IMR-90 (cell line): ENCODE results near the gene DENR. TPM values are rescaled to one million over a fixed set of nuclear protein-coding genes. Genes with fewer than 3 reads are reported as not detected.
"Not testable (repeated sequence)": the region's sequence is repeated elsewhere in the genome, so short reads cannot be mapped to it uniquely, and the experiment has no call there.

Experiments used
- ATAC-seq: fragments of 200-7000 bp; cut with Tn5 transposase; 2 replicates; pipeline ENCODE4 v1.9.1; 2020; ENCODE audit warnings: low read depth, mild to moderate bottlenecking, moderate library complexity
- BruUV-seq: library from RNA; stranded (reverse); fragments of 400-500 nt; replicated peaks from 2 replicates; lab custom pipeline; 2021; lab: Mats Ljungman, UMichigan
- CTCF ChIA-PET: fragments of 300-600 bp; formaldehyde crosslinking; extraction: SDS; loops from one replicate; lab custom pipeline; 2021; ENCODE audit warnings: antibody characterized with exemption; lab: Yijun Ruan, JAX
- POLR2A ChIA-PET: fragments of 300-600 bp; sonication (Branson Sonifier 250); formaldehyde crosslinking; loops from one replicate; lab custom pipeline; 2022; ENCODE audit warnings: antibody characterized with exemption; ENCODE audit not compliant: unreplicated experiment; lab: Charles Lee
- DNase-seq: peaks from one replicate; pipeline ENCODE4 v3.0.0; 2013
- H2AFZ ChIP-seq: replicated peaks from 2 replicates; pipeline ENCODE3; 2013; ENCODE audit warnings: low read length, mild to moderate bottlenecking; ENCODE audit not compliant: poor library complexity
- H2AK5ac ChIP-seq: 2 replicates; pipeline ENCODE4 v1.6.1; 2013; ENCODE audit warnings: low read depth, low read length, inconsistent platforms
- H2AK9ac ChIP-seq: replicated peaks from 2 replicates; pipeline ENCODE3; 2013; ENCODE audit warnings: mild to moderate bottlenecking, low read depth, low read length, moderate library complexity; ENCODE audit not compliant: poor library complexity
- H2BK120ac ChIP-seq: 2 replicates; pipeline ENCODE4 v1.6.1; 2013; ENCODE audit warnings: low read depth, low read length, inconsistent platforms
- H2BK15ac ChIP-seq: 3 replicates; pipeline ENCODE4 v1.6.1; 2013; ENCODE audit warnings: low read depth, low read length, inconsistent platforms
- H2BK20ac ChIP-seq: 2 replicates; pipeline ENCODE4 v1.6.1; 2013; ENCODE audit warnings: low read depth, mild to moderate bottlenecking, inconsistent platforms, low read length, moderate library complexity
- H2BK5ac ChIP-seq: 2 replicates; pipeline ENCODE4 v1.6.1; 2013; ENCODE audit warnings: mild to moderate bottlenecking, low read depth, low read length, inconsistent platforms; ENCODE audit not compliant: poor library complexity, severe bottlenecking
- H3K14ac ChIP-seq: replicated peaks from 2 replicates; pipeline ENCODE4 v1.6.1; 2013; ENCODE audit warnings: low read depth, low read length, inconsistent platforms
- H3K18ac ChIP-seq: 2 replicates; pipeline ENCODE4 v1.6.1; 2013; ENCODE audit warnings: low read depth, low read length, control low read depth
- H3K23ac ChIP-seq: 2 replicates; pipeline ENCODE4 v1.6.1; 2013; ENCODE audit warnings: low read depth, low read length, inconsistent platforms
- H3K27ac ChIP-seq: 2 replicates; pipeline ENCODE4 v1.5.1; 2013; ENCODE audit warnings: mild to moderate bottlenecking, control low read depth, low read length; ENCODE audit not compliant: insufficient read depth
- H3K27me3 ChIP-seq: 2 replicates; pipeline ENCODE4 v1.6.1; 2013; ENCODE audit warnings: low read length; ENCODE audit not compliant: control insufficient read depth, insufficient read depth
- H3K36me3 ChIP-seq: 2 replicates; pipeline ENCODE4 v1.6.1; 2013; ENCODE audit warnings: low read length, mixed read lengths; ENCODE audit not compliant: control insufficient read depth, insufficient read depth
- H3K4ac ChIP-seq: 2 replicates; pipeline ENCODE4 v1.6.1; 2013; ENCODE audit warnings: low read depth, low read length, inconsistent platforms
- H3K4me1 ChIP-seq: 2 replicates; pipeline ENCODE4 v1.6.1; 2013; ENCODE audit warnings: low read length, mixed read lengths; ENCODE audit not compliant: control insufficient read depth, insufficient read depth
- H3K4me2 ChIP-seq: 2 replicates; pipeline ENCODE4 v1.6.1; 2013; ENCODE audit warnings: low read depth, mild to moderate bottlenecking, control low read depth, low read length, moderate library complexity
- H3K4me3 ChIP-seq: 2 replicates; pipeline ENCODE4 v1.5.1; 2013; ENCODE audit warnings: low read depth, mild to moderate bottlenecking, control low read depth, low read length, moderate library complexity; ENCODE audit not compliant: insufficient read depth
- H3K56ac ChIP-seq: 2 replicates; pipeline ENCODE4 v1.6.1; 2013; ENCODE audit warnings: low read length, inconsistent platforms; ENCODE audit not compliant: insufficient read depth; ENCODE audit errors: extremely low read depth
- H3K79me1 ChIP-seq, 2 experiments: 2 replicates each; pipeline ENCODE4 v1.6.1; 2013; ENCODE audit warnings: low read length in 2 of 2, inconsistent platforms in 1 of 2, low read depth in 1 of 2
- H3K9ac ChIP-seq: 2 replicates; pipeline ENCODE4 v1.6.1; 2013; ENCODE audit warnings: low read depth, low read length, control low read depth
- H3K9me1 ChIP-seq: 2 replicates; pipeline ENCODE4 v1.6.1; 2013; ENCODE audit warnings: low read length, inconsistent platforms; ENCODE audit not compliant: insufficient read depth
- H3K9me3 ChIP-seq: 2 replicates; pipeline ENCODE4 v1.6.1; 2013; ENCODE audit warnings: low read length; ENCODE audit not compliant: control insufficient read depth, insufficient read depth
- H4K20me1 ChIP-seq: 2 replicates; pipeline ENCODE4 v1.6.1; 2013; ENCODE audit warnings: low read length, inconsistent platforms; ENCODE audit not compliant: insufficient read depth
- H4K5ac ChIP-seq: 2 replicates; pipeline ENCODE4 v1.6.1; 2013; ENCODE audit warnings: mild to moderate bottlenecking, low read depth, low read length, control low read depth
- H4K8ac ChIP-seq, 2 experiments: 2 replicates each; pipeline ENCODE4 v1.6.1; 2013; ENCODE audit warnings: low read depth in 2 of 2, low read length in 2 of 2, control low read depth in 1 of 2, inconsistent platforms in 1 of 2
- H4K91ac ChIP-seq: 2 replicates; pipeline ENCODE4 v1.6.1; 2013; ENCODE audit warnings: low read depth, low read length, inconsistent platforms; ENCODE audit not compliant: insufficient read depth
- WGBS, 2 experiments: methylation state at CpG; one replicate each; pipeline versions ENCODE4 v1.1.5 to v1.1.7; 2013; ENCODE audit warnings: missing lambda C conversion rate in 2 of 2; ENCODE audit not compliant: insufficient read length in 1 of 2; ENCODE audit errors: extremely low coverage in 2 of 2; 5-methylcytosine and 5-hydroxymethylcytosine counted together
- dilution Hi-C: fragments of 300-500 bp; cut with HindIII; formaldehyde crosslinking; loops from one replicate; pipeline ENCODE4 v1.14.3; 2018; ENCODE audit warnings: low sequenced_read_pairs; ENCODE audit not compliant: unreplicated experiment
- in situ Hi-C: fragments of 300-500 bp; cut with MboI; formaldehyde crosslinking; loops from 3 replicates; pipeline ENCODE4 v1.14.3; 2019; ENCODE audit warnings: low sequenced_read_pairs, inconsistent platforms, mixed read lengths
- intact Hi-C: fragments of 100-400 bp; cut with micrococcal nuclease; formaldehyde crosslinking; loops from 2 replicates; pipeline ENCODE4 v1.10.0; 2022
- polyA plus RNA-seq, 3 experiments: library from polyadenylated mRNA; depleted of rRNA; stranded (reverse); fragments of >200 nt; gene quantifications; 2 replicates each; pipeline ENCODE4 v1.2.3, GENCODE V29; 2012; ENCODE audit warnings: low replicate concordance in 1 of 3
- total RNA-seq: library from RNA; depleted of rRNA; stranded (reverse); fragments of >200 nt; gene quantifications from 2 replicates; pipeline ENCODE4 v1.2.3, GENCODE V29; 2012

The DENR gene
- total and polyA plus RNA-seq, 2 of the 4 experiments (the other 2 are of a cell fraction) = 8.2 to 24.5 TPM

GRCh38 chr12:122804957-122805356 lies 52.3 kb downstream of the DENR start:
- H3K27ac ChIP-seq, H3K9me1 ChIP-seq, H4K20me1 ChIP-seq, H3K56ac ChIP-seq, H2BK120ac ChIP-seq, H2BK20ac ChIP-seq, H3K27me3 ChIP-seq, H3K4me2 ChIP-seq, H2AK5ac ChIP-seq, intact Hi-C loops, H2BK15ac ChIP-seq, dilution Hi-C loops, H3K4ac ChIP-seq, H3K4me3 ChIP-seq, H3K18ac ChIP-seq, H2AK9ac ChIP-seq, H3K23ac ChIP-seq, H2AFZ ChIP-seq, H3K4me1 ChIP-seq, H3K14ac ChIP-seq, in situ Hi-C loops, H2BK5ac ChIP-seq, BruUV-seq, H3K79me1 ChIP-seq, CTCF ChIA-PET, H3K9ac ChIP-seq, ATAC-seq, H3K9me3 ChIP-seq, H3K36me3 ChIP-seq, H4K5ac ChIP-seq, DNase-seq, H4K8ac ChIP-seq, H4K91ac ChIP-seq: not testable (repeated sequence)
- WGBS, 2 experiments = no CpG with 5 or more reads among the region's 9 CpGs
- POLR2A ChIA-PET = interaction anchor here (0.6 kb wide), 1 partner anchor 1599 kb away, joined by 15 read pairs; no protein-coding TSS in a partner anchor
